ENCODE data around the gene IFNK. TPM values are rescaled to one million over a fixed set of nuclear protein-coding genes. Genes with fewer than 3 reads are reported as not detected.

The IFNK gene
- total RNA-seq, 1 experiment from 2014 or later = not detected

DNA sequence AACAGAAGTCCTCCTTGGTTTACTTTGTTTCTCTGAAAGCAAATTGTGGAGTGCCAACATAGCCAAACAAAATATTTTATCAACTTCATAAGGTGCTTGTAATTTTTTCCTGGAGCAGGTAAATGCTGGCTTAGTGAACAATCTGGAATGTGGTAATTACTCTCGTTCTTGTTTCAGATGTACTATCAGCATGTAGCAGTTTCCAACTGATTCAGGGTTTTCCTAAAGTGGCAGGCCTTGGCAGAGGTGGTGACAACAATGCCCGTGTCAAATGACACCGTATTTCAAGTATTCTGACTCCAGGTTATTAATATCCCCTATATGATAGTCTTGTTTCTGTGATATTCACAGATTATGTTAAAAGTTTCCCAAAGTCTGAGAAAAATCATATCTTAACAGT, 48.0 kb downstream of the IFNK start:
- DNase-seq (ENCODE audit: extremely low read depth, low read depth) = no peak

DNA sequence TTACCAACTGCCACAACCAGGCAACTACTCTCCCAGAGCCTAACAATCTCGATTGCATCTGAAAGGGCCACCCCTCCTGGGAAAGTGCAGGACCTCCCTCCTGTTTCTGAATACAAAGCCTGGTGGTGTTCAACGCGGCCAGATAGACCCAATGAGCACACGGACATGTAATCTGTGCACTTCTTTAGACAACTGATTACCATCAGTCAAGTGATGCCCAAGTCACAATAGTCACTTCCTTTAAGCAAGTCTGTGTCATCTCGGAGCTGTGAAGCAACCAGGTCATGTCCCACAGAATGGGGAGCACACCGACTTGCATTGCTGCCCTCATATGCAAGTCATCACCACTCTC, 48.5 kb downstream of the IFNK start:
- DNase-seq (ENCODE audit: extremely low read depth, low read depth) = peak; percentile 33

GRCh38 chr9:27572918-27573633, 49.0 kb downstream of the IFNK start, which contains the start of gene C9orf72:
TSS of gene C9orf72 (minus strand) at chr9:27573481. CDS start at chr9:27567120, 6,361 bp downstream.
- peak; percentile 1 for DNase-seq (ENCODE audit: extremely low read depth, low read depth)

DNA sequence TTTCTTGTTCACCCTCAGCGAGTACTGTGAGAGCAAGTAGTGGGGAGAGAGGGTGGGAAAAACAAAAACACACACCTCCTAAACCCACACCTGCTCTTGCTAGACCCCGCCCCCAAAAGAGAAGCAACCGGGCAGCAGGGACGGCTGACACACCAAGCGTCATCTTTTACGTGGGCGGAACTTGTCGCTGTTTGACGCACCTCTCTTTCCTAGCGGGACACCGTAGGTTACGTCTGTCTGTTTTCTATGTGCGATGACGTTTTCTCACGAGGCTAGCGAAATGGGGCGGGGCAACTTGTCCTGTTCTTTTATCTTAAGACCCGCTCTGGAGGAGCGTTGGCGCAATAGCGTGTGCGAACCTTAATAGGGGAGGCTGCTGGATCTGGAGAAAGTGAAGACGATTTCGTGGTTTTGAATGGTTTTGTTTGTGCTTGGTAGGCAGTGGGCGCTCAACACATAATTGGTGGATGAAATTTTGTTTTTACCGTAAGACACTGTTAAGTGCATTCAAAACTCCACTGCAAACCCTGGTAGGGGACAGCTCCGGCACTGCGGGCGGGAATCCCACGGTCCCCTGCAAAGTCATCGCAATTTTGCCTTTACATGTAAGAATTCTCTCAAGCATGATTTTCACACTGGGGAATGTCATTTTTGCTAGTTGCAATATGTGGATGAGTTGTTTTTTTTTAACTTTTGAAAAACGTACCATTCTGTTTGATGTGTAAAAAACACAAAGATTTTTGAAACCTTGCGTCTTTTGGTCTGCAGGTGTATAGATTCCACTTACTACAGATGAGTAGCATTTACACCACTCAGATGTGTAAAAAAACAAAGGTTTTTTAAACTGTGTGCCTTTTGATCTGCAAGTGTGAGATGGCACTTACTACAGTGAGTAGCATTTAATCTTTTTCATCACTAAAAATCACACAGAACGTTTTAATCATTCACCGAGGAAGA, 49.8 kb downstream of the IFNK start:
- peak; percentile 98 for DNase-seq (ENCODE audit: extremely low read depth, low read depth)

Other genes with a start within 250 kb of the IFNK start
- gene EQTN, start 227.1 kb upstream of the IFNK start, total RNA-seq (2014; rRNA removed; shearing (Covaris generic)) = not detected in 2 replicates
- 0.15 and 0.26 TPM in 2 replicates for gene MOB3B, start 5.5 kb downstream of the IFNK start, total RNA-seq (2014; rRNA removed; shearing (Covaris generic))
- gene C9orf72, start 49.2 kb downstream of the IFNK start, total RNA-seq (2014; rRNA removed; shearing (Covaris generic)) = 30.1 and 38.3 TPM in 2 replicates

Data from NCI-H460 (cell line).